Placental pericyte (primary cell): Measurements from ENCODE around the gene SOX1. TPM values are rescaled to one million over a fixed set of nuclear protein-coding genes. Genes with fewer than 3 reads are reported as not detected.

Experiments
- small RNA-seq: library from RNA; depleted of rRNA; stranded (forward); fragments of <200 nt; gene quantifications from one replicate; pipeline ENCODE3, GENCODE V24; 2012; ENCODE audit warnings: low replicate concordance
- total RNA-seq: library from RNA; depleted of rRNA; stranded (reverse); fragments of >200 nt; gene quantifications from 2 replicates; pipeline ENCODE4 v1.2.3, GENCODE V29; 2012

SOX1 gene
- total RNA-seq = not detected in 2 replicates

DNA sequence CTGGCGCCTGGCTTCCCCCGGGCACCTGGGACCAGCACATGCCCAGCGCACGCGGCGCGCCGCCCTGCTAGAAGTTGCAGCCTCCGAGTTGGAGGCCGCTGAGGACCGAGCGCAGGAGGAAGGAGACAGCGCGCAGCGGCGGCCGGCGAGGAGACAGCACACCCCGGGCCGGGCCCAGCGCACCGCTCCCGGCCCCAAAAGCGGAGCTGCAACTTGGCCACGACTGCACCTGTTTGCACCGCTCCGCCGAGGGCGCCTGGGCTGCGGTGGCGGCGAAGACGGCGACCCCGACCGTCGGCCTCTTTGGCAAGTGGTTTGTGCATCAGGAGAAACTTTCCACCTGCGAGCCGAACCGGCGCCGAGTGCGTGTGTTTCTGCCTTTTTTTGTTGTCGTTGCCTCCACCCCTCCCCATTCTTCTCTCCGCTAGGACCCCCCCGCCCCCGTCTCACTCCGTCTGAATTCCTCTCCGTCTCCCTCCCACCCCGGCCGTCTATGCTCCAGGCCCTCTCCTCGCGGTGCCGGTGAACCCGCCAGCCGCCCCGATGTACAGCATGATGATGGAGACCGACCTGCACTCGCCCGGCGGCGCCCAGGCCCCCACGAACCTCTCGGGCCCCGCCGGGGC is at the start of gene SOX1:
SOX1 (plus strand) TSS at position 34 of the 626 bp plus-strand sequence; CDS start at position 544, 510 bp downstream.

Small RNAs within 50 kb of the gene (small RNA-seq; reads per million reads assigned to genes)
- gene RF00287 = 4.2 reads per million, percentile 85 among the genes with 10 or more reads in this experiment
